HG03159 (cell line): ENCODE data around the gene SERHL2.
"Not testable (repeated sequence)": the region's sequence is repeated elsewhere in the genome, so short reads cannot be mapped to it uniquely, and the experiment has no call there.

Experiments
- ATAC-seq: cut with Tn5 transposase; IDR thresholded peaks from one replicate; pipeline ENCODE4 v1.9.1; 2021; ENCODE audit warnings: mild to moderate bottlenecking, moderate library complexity; ENCODE audit not compliant: unreplicated experiment

The SERHL2 gene

GRCh38 chr22:42535082-42535731 is 18.5 kb upstream of the SERHL2 start:
- ATAC-seq: not testable (repeated sequence)

DNA sequence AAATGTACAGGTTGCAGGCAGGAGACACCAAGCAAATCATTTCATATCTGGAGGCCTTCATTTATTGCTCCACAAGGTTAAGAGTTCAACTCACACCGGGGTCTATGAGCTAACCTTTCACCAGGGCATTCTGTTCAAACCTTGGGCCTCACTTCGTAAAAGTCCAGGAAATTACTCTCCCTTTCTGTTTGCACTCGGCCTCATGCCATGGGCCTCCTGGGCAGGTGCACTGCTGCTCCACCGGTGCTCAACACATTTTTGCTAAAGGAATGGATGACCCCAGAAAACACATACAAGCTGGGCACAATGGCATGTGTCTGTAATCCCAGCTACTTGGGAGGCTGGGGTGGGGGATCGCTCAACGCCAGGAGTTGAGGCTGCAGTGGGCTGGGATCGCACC is 17.6 kb upstream of the SERHL2 start:
- ATAC-seq: no peak

GRCh38 chr22:42536634-42537033 is 17.1 kb upstream of the SERHL2 start:
- not testable (repeated sequence) for ATAC-seq

DNA sequence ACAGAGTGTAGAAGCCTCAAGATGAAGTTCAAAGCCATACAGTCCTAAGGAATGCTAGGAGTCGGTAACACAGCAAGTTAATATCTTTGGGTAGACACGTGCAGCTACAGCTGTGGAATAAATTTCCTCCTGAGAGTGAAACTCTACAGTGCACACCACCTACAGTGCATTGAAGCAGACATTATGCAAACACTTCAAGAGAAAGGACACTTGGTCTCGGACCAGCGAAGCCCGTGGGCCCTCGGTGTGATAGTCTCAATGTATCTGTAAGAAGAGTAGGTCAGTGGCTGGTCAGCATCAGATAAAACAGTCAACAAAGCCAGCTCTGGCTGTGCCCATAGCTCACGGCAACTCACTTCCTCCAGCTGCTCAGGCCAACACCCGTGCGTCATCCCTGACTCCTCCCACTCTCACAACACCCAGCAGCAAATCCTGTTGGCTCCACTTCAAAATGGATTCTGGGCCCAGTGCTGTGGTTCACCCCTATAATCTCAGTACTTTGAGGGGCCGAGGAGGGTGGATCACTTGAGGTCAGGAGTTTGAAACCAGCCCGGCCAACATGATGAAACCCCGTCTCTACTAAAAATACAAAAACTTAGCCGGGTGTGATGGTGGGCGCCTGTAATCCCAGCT is 16.4 kb upstream of the SERHL2 start:
- not testable (repeated sequence) for ATAC-seq

DNA sequence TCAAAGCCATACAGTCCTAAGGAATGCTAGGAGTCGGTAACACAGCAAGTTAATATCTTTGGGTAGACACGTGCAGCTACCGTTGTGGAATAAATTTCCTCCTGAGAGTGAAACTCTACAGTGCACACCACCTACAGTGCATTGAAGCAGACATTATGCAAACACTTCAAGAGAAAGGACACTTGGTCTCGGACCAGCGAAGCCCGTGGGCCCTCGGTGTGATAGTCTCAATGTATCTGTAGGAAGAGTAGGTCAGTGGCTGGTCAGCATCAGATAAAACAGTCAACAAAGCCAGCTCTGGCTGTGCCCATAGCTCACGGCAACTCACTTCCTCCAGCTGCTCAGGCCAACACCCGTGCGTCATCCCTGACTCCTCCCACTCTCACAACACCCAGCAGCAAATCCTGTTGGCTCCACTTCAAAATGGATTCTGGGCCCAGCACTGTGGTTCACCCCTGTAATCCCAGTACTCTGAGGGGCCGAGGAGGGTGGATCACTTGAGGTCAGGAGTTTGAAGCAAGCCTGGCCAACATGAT is 14.5 kb upstream of the SERHL2 start:
- not testable (repeated sequence) for ATAC-seq

- ATAC-seq: no peak
Measured at GRCh38 chr22:42544686-42545085, 9.1 kb upstream of the SERHL2 start.

GRCh38 chr22:42547562-42547961 is 6.2 kb upstream of the SERHL2 start:
- no peak for ATAC-seq

- not testable (repeated sequence) for ATAC-seq
Measured at GRCh38 chr22:42548126-42548525, 5.6 kb upstream of the SERHL2 start.

- no peak for ATAC-seq
Measured at GRCh38 chr22:42548597-42549330, 5.0 kb upstream of the SERHL2 start.

GRCh38 chr22:42549331-42550060 is 4.3 kb upstream of the SERHL2 start:
- no peak for ATAC-seq

DNA sequence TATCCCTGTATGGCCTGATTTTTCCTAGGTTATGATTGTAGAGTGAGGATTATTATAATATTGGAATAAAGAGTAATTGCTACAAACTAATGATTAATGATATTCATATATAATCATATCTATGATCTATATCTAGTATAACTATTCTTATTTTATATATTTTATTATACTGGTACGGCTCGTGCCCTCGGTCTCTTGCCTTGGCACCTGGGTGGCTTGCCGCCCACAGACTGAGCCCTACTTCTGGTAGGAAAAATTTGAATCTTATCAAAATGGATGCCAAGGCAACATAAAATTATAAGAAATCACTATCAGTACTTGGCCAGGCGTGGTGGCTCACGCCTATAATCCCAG is 1.5 kb upstream of the SERHL2 start:
- ATAC-seq: not testable (repeated sequence)

- ATAC-seq: no peak
Measured at GRCh38 chr22:42560381-42560780, 6.6 kb downstream of the SERHL2 start.

DNA sequence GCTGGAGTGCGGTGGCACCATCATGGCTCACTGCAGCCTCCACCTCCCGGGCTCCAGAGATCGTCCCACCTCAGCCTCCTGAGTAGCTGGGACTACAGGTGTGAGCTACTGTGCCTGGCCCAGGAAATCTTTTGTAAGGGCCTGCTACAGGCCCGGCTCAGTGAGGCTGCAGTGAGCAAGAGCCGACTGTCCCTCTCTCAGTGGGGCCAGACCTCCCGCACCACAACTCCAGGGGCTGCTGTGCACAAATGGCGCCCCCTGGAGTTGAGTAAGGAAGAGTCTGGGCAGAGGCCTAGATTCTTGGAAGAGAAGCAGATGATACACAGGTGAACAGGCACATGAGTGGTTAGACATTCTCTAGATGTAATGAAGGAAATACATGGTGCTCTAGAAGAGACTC is 7.0 kb downstream of the SERHL2 start:
- no peak for ATAC-seq

DNA sequence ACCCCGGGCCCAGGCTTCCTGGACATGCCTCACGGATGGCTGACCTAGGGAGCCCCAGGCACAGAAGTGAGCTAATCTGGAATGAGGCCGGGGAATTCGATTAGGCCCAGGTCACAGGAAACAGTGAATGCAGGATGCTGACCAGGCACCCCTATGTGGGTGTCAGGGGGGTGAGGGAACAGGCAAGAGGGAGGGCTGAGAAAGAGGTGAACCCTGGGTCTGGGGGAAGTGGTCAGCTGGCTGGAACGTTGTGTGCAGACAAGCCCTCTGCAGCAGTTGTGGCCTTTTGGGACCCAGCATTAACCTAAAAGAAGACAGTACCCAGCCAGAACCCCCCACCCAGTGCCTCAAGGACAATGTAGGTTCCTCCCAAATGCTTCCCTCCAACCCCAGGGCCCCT is 8.1 kb downstream of the SERHL2 start:
- ATAC-seq: no peak

- no peak for ATAC-seq
Measured at GRCh38 chr22:42562279-42562678, 8.5 kb downstream of the SERHL2 start.

DNA sequence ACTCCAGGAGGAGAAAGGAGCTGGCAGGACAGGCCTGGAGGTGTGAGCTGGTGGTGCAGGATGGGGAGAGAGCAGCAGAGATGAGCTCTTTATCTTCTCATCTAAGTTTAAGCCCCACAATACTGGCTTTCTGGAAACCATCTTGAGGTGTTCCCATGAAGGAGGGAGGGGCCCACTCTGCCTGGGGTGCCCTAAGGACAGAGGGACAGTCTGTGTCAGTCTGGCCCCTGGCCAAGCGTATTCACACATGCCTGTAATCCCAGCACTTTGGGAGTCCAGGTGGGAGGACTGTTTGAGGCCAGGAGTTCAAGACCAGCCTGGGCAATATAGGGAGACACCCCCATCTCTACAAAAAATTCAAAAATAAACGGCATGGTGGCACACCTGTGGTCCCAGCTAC is 8.9 kb downstream of the SERHL2 start:
- no peak for ATAC-seq

GRCh38 chr22:42563943-42564342 is 10.2 kb downstream of the SERHL2 start:
- not testable (repeated sequence) for ATAC-seq

- ATAC-seq: no peak
Measured at GRCh38 chr22:42564699-42565098, 10.9 kb downstream of the SERHL2 start.

DNA sequence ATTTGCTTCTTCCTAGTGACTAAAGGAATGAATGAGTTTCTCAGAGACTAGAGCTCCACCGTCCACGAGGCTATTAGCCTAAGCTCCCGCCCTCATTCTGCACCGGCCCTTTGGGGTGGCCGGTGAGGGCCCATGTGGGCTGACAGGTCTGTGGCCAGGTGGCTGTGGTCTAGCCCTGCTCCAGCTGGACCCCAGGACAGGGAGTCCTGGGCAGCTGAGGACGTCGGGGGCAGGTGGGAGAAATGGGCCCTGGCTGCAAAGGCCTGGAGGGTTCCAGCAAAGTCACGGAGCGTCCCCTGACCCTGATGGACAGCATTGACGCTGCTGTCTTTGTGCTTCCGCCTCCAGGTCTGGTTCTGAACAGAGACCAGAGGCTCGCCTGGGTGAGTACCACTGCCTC is 12.2 kb downstream of the SERHL2 start:
- no peak for ATAC-seq

DNA sequence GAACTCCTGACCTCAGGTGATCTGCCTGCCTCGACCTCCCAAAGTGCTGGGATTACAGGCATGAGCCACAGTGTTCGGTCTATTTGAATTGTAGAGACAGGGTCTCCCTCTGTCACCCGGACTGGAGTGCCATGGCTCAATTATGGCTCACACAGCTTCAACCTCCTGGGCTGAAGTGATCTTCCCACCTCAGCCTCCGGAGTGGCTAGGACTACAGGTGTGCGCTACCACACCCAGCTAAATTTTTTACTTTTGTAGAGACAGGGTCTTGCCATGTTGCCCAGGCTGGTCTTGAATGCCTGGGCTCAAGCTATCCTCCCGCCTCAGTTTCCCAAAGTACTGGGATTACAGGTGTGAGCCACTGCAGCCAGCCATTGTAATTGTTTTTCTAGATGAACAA is 14.2 kb downstream of the SERHL2 start:
- not testable (repeated sequence) for ATAC-seq

- ATAC-seq: not testable (repeated sequence)
Measured at GRCh38 chr22:42570580-42570979, 16.8 kb downstream of the SERHL2 start.
